Kidney glomerular epithelial cell (primary cell): ENCODE results near the gene MMP24.
"Not testable (repeated sequence)": the region's sequence is repeated elsewhere in the genome, so short reads cannot be mapped to it uniquely, and the experiment has no call there.

Experiments
- DNase-seq: peaks from one replicate; lab custom pipeline; 2025; lab: John Stamatoyannopoulos, UW

MMP24 gene

GRCh38 chr20:35226126-35226883 lies at the start of gene MMP24:
MMP24 (plus strand) TSS chr20:35226690; CDS start chr20:35226739, 49 bp downstream.
- no peak for DNase-seq

GRCh38 chr20:35179292-35180212 lies 46.9 kb upstream of the MMP24 start:
- DNase-seq: no peak

- no peak for DNase-seq
These were observed 46.2 kb upstream of the MMP24 start for GRCh38 chr20:35180266-35180665.

GRCh38 chr20:35181731-35182130 lies 44.8 kb upstream of the MMP24 start:
- no peak for DNase-seq

- not testable (repeated sequence) for DNase-seq
These were observed 39.7 kb upstream of the MMP24 start for GRCh38 chr20:35186691-35187289.

GRCh38 chr20:35187584-35188190 lies 38.8 kb upstream of the MMP24 start:
- no peak for DNase-seq

- DNase-seq: not testable (repeated sequence)
These were observed 37.3 kb upstream of the MMP24 start for GRCh38 chr20:35189223-35189622.

GRCh38 chr20:35190556-35190955 lies 35.9 kb upstream of the MMP24 start:
- no peak for DNase-seq

- DNase-seq: no peak
These were observed 34.9 kb upstream of the MMP24 start for GRCh38 chr20:35191419-35192117.

- DNase-seq: no peak
These were observed 34.2 kb upstream of the MMP24 start for GRCh38 chr20:35192118-35192872.

GRCh38 chr20:35193031-35193791 lies 33.3 kb upstream of the MMP24 start:
- not testable (repeated sequence) for DNase-seq

- no peak for DNase-seq
These were observed 30.2 kb upstream of the MMP24 start for GRCh38 chr20:35196313-35196712.

GRCh38 chr20:35199740-35200139 lies 26.8 kb upstream of the MMP24 start:
- DNase-seq: no peak

GRCh38 chr20:35200267-35200666 lies 26.2 kb upstream of the MMP24 start:
- peak; percentile 31 for DNase-seq

GRCh38 chr20:35201467-35201866 lies 25.0 kb upstream of the MMP24 start:
- DNase-seq: not testable (repeated sequence)

GRCh38 chr20:35206802-35207201 lies 19.7 kb upstream of the MMP24 start:
- DNase-seq: no peak

GRCh38 chr20:35207950-35208611 lies 18.4 kb upstream of the MMP24 start:
- DNase-seq: peak; percentile 90

- peak; percentile 74 for DNase-seq
These were observed 11.2 kb upstream of the MMP24 start for GRCh38 chr20:35215066-35215956.
